A549 (cell line): ENCODE results near the gene ABHD5.

ENCODE experiments used
- CBX8 ChIP-seq: fragments of 200-600 bp; sonication (generic); IDR thresholded peaks from 2 replicates; pipeline ENCODE4 v1.6.1; 2016
- CTCF ChIP-seq: fragments of >200 bp; sonication (Bioruptor Twin); formaldehyde crosslinking; IDR thresholded peaks from 3 replicates; pipeline ENCODE4 v1.5.1; 2016
- JUNB ChIP-seq: fragments of >200 bp; sonication (Bioruptor Twin); formaldehyde crosslinking; IDR thresholded peaks from 2 replicates; pipeline ENCODE4 v1.6.1; 2016
- MAX ChIP-seq: IDR thresholded peaks from 2 replicates; pipeline ENCODE4 v1.6.1; 2012
- NPAS2 ChIP-seq: fragments of 250-450 bp; sonication (Bioruptor Pico); IDR thresholded peaks from 2 replicates; pipeline ENCODE4 v1.8.0; 2022; ENCODE audit warnings: mild to moderate bottlenecking, moderate library complexity, borderline replicate concordance
- POLR2A ChIP-seq: IDR thresholded peaks from 2 replicates; pipeline ENCODE4 v1.6.1; 2012; ENCODE audit warnings: mild to moderate bottlenecking, low read length
- RAD21 ChIP-seq, 2 experiments: fragments of >200 bp in 1 of 2; sonication (Bioruptor Twin) in 1 of 2; formaldehyde crosslinking in 1 of 2; IDR thresholded peaks in 1 of 2; conservative IDR thresholded peaks in 1 of 2; 2 replicates in 1 of 2; 3 replicates in 1 of 2; pipeline ENCODE4 v1.6.1; 2012 to 2018; ENCODE audit warnings: inconsistent platforms in 1 of 2
- RFX5 ChIP-seq: fragments of 450-650 bp; IDR thresholded peaks from 2 replicates; pipeline ENCODE4 v1.7.1; 2014; ENCODE audit warnings: antibody characterized with exemption, mild to moderate bottlenecking, moderate library complexity
- USF2 ChIP-seq: fragments of 450-650 bp; IDR thresholded peaks from 2 replicates; pipeline ENCODE4 v1.6.1; 2014; ENCODE audit warnings: antibody characterized with exemption

- no peak for TF ChIP-seq RAD21 (conservative IDR thresholded peaks at IDR 0.05 in 1 of 2, IDR thresholded peaks at IDR 0.05 in 1 of 2)
- TF ChIP-seq CTCF: no peak
- no peak for TF ChIP-seq RFX5
- TF ChIP-seq POLR2A: no peak
- no peak for TF ChIP-seq NPAS2 (CRISPR knock-in tag)
- TF ChIP-seq CBX8: no peak
- no peak for TF ChIP-seq MAX
- no peak for TF ChIP-seq JUNB
- TF ChIP-seq USF2: no peak
These were observed 74.8 kb downstream of the ABHD5 start for GRCh38 chr3:43765521-43765971.
